Measurements from ENCODE around the gene BCL2L1.
A peak's percentile ranks its signal among the peaks of the same experiment; 100 is the strongest.

The BCL2L1 gene

DNA sequence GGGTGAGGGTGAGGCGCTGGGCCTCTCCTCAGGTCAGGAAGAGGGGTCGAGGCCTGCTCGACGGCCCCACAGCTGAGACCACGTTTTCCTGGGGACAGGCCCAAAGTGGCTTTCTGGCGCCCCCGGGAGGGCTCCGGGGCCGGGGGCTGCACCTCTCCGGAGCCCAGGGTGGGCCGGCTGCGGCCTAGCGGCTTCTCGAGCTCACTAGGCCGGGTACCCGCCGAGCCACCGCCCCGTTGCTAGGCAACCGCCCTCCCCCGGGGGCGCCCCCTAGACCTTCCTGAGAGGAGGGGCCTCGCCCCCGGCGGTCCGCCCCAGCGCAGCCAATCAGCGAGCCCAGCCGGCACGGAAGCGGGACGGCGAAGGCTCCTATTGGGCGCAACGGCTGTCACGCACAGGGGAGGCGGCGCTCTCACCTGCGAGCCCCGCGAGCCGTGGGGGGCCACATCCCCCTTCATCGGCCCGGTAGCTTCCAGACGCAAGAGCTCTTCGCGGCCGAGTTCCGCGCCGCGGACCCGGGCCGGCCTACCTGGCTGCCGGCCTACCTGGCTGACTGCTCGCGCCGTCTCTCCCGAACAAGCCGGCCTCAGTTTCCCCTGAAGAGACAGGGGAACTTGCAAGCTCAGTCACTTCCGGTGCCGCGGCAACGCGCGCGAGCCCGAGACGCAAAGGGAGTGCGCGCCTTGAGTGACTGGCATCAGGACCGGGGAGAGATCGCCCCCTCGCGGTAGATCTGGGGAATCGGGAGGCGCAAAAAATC, 831 bp upstream of the BCL2L1 start:
- DNase-seq = peak; percentile 95

DNA sequence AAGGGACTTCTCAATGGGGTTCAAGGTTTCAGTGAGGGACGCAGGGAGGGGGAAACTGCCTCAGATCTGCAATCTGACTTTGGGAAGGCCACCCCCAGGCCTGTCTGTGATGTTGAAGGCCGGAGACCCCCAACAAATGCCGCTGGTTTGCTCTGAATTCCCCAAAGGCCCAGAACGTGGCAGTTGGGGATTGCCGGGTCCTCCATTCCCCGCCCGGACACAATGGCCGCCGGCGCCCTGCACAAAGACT, 326 bp upstream of the BCL2L1 start:
- no peak for DNase-seq

- DNase-seq = no peak
These were observed 1.0 kb downstream of the BCL2L1 start for GRCh38 chr20:31721408-31722256.

DNA sequence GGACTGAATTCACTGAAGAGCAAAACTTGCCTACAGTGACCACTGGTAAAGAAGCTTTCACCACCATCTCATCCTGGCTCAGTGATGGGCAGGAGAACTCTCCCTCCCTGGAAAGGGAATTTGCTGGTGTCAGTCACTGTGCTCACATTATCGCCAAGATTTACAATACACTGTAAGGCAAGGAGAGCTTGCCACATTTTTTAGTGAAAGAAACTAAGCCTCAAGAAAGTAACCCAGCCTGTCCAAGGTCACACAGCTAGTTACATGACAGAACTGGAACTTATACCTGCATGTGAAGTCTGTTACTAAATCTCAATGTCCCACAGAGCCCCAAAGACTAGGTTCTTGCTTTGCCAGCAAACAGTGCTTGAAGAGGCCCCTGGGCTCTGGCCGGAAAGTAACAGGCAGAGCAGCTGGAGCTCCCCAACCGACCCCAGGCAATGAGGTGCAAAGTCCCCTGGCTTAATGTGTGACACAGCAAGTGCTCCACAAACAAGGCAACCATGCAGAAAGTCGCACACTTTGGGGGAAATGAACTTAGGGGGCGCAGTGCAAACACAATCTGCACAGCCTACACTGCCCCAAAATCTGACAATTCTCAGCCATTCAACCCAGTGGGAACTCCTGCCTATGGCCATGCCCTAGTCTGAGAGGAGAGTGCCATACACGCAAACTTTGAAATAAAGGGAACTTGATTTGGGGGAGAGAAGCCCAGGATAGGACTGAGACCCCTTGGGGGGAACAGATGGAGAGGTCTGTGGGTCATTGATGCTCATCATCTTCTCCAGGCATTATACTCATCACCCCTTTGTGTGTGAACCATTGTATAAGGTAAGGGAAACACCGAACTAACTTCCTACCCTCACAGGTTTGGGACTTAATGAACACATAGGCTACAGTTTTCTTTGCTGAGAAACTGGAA, 1.9 kb downstream of the BCL2L1 start:
- no peak for DNase-seq

- DNase-seq = peak; percentile 99
These were observed 2.8 kb downstream of the BCL2L1 start for GRCh38 chr20:31719644-31720485.

- DNase-seq = no peak
These were observed 3.6 kb downstream of the BCL2L1 start for GRCh38 chr20:31718952-31719643.

DNA sequence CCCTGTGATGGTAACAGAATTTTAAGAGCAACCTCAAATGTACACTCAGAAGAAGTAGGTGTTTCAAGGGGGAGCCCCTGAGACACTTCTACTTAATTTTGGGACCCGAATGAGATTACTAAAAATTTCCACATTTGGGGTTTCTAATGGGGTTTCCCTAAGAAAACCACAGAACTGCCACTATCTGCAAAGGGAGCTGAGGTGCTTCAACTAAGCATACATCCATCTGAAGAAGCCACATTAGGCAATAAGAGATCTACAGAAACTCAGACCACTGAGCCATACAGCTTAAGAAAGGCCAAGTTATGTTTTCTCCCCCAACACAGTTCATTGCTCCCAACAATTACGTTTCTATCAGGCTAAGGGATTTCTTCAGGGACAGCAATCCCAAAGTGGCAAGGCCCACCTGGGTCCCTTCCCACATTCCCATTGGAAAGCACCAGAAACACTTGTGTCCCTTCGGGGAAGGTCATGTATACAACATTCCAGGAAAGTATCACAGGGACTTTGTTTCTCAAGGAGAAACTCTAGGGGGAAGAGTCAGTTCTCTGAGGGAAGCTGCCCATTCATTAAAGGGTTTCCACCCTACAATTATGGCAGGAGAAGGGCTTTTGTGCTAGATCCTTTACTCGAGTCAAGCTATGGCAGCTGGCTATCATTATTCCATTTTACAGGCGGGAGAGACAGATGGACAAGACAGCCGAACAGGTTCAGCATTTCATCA, 5.0 kb downstream of the BCL2L1 start:
- DNase-seq = no peak

DNA sequence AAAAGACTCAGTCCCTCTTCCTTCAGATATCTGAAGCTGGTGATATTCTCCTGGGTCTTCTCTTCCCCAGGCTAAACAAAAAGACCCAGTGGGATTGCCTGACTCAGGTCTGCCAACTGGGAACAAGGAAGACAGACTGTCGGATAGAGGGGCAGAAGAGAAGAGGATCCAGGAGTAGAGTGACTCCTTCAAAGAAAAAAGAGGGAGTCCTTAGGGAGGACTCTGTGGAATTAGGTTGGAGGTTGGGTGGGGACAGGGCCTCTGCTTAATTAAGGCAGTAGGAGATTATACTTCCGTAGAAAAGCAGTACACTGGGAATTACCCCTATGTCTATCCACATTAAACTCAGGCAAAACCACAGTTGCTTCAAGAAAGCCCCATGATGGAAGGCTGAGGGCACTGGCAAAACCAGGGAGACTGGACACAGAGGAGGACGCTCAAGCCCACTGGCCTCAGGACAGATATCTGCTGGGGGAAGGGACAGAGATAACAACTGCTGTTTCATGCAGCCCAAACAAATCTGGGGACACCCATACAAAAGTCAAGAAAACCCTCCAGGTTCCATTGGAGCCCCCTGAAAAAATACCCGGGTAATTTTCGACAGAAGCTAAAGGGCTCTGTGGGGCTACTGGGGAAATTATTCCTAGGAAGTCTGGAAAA, 5.7 kb downstream of the BCL2L1 start:
- DNase-seq = no peak

- no peak for DNase-seq
These were observed 6.3 kb downstream of the BCL2L1 start for GRCh38 chr20:31716351-31716750.

DNA sequence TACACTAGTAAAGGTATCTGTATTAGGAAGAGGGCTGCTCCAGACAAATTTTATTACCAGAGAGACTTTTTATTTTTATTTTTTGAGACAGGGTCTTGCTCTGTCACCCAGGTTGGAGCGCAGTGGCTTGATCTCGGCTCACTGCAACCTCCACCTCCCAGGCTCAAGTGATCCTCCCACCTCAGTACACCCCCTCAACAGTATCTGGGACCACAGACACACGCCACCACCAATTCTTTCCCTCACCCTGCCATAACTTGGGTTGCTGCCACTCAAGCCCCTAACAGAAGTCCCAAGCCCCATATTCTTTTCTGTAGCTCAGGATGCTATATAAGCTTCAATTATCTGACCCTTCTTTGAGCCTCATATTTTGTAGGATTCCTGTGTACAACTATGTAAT, 6.9 kb downstream of the BCL2L1 start:
- DNase-seq = no peak

DNA sequence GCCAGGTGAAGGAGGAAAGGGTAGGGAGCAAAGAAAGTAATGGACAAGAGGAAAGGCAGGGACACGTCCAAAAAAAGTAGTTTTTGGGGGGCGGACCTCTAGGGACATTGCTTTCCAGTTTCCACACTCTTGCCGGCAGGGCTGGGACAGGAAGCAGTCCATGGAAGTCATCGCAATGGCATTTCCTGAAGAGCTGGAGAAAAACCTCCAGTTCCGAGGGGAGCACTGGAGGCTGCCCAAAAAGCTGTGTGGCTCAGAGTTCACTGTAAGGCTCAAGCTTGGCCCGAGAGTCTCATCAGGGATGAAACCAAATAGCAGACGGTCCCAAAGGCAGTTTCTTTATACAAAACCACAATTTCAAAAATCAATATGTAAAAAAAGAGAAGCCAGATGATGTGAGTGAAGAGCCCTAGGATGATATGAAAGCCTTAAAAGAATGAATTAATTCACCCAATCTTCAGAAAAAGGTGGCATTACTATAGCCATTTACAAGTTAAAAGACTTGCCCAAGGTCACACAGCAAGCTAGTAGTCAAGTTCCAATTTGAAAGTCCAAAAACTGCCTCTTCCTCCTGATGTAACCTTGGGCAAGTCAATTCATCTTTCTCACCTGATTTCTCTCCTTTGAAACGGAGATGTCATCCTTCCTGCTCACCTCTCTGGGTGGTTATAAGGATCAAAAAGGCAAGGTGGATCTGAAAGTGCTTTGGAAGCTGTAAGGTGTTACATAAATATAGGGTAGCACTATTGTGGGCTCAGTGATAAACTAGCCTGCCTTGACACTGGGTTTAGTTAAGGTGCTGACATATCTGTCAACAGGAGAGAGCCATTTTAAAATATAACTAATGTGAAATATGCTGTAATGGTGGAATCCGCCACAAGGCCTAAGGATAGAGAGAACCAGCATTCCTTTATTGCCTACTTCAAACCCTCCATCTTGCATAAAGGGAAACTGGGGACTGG, 9.1 kb downstream of the BCL2L1 start:
- DNase-seq = peak; percentile 75

DNA sequence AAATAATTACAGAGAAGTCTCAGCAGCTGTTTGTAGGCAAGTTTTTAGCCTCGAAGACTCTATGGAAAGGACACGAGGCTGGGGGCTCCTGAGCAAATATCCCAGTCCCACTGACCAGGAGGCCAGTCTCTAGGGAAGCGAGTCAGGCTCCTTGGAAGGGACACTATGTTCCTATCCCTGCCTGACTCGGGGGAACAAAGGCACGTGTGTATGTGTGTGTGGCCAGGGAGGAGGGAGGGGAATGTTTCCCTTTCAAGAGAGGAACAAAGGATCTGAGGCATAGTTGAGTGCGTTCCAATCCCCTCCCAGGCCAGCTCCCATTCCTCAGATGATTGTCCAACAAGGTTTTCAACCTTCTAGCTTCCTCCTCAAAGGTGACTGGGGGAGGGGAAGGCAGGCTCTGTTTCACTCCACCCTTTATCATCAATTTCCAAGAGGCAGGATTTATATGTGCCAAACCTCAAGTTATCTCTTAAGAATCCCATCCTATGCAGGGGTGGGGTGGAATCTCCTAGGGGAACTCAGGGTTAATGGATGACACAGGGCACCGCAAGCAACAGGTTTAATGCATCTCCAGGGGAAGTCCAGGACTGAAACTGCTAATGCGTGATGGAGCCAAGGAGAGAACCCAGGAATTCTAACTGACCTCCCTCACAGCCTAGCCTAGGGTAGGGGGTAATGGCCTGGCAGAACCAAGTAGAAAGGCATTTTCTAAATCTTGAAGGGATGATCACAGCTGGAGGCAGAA, 9.9 kb downstream of the BCL2L1 start:
- DNase-seq = peak; percentile 97

DNA sequence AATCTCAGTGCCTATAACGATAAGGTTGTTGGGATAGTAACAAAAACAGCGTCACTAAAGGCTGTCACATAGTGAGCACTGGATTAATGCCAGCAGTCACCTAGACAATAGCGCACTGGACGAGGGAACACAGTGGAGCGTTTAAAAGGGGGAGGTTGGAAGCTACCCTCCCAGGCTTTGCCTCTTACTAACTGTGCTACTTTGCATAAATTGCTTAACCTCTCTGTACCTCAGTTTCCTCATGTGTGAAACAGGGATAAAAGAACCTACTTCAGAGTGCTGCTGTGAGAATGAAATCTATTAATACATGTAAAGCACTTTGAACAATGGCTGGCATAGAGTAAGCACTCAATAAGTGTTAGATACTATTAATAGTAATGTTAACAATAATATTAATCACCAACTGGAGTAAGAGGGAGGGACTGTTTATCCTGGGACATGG, 10.5 kb downstream of the BCL2L1 start:
- DNase-seq = no peak

- no peak for DNase-seq
These were observed 11.2 kb downstream of the BCL2L1 start for GRCh38 chr20:31711179-31712111.

DNA sequence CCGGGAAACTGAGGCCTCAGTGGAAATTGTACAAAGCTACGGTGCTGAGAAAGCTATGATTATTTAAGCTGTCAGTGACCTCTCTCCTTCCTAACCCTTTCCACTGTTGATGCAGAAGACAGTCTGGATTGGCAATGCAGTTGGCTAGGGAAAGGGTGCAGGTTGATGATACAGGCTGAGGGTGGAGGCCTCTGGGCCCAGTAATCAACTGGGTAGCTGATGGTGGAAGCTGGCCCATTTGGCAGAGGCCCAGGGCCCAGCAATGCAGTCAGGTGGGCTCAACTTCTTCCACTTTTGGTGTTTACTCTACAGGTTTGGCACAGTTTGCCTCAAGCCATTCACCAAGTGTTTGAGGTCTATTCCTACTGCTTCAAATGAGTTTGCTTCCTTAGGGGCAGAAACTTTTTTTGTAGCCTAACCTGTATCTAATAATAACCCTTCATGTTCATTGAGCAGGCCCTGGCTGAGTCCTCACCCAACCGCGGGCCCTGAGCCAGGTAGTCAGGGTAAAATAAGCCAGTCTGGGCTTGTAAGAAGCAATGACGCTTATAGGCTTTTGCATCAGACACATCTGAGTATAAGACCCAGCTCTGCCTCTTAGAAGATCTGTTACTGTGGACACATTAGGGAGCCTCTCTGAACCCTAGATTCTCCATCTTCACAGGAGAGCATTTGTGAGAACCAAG, 12.1 kb downstream of the BCL2L1 start:
- no peak for DNase-seq

GRCh38 chr20:31709939-31710338, 12.7 kb downstream of the BCL2L1 start:
- no peak for DNase-seq

All from kidney glomerular epithelial cell (primary cell).